Naive B cell (primary cell): ENCODE measurements around the gene TMEM165. TPM values are rescaled to one million over a fixed set of nuclear protein-coding genes. Genes with fewer than 3 reads are reported as not detected.

ENCODE experiments used
- ATAC-seq, 2 donors: fragments of 150-1000 bp; cut with Tn5 transposase; 2 replicates each; pipeline ENCODE4 v1.10.0; 2021; ENCODE audit warnings: low read depth in 2 of 2, mild to moderate bottlenecking in 2 of 2, moderate library complexity in 2 of 2
- DNase-seq: peaks from one replicate; pipeline ENCODE4 v3.0.0; 2022
- H3K27ac Mint-ChIP-seq, 6 donors: one replicate each; pipeline ENCODE4 v1.8.0; 2020 to 2022; ENCODE audit warnings: mild to moderate bottlenecking in 6 of 6, mixed read lengths in 6 of 6, moderate library complexity in 5 of 6, inconsistent platforms in 2 of 6
- H3K27me3 Mint-ChIP-seq, 3 donors: one replicate each; pipeline ENCODE4 v1.8.0; 2021 to 2022; ENCODE audit warnings: mixed read lengths in 3 of 3, mild to moderate bottlenecking in 1 of 3
- H3K36me3 Mint-ChIP-seq, 2 donors: one replicate each; pipeline ENCODE4 v1.8.0; 2020 to 2022; ENCODE audit warnings: mixed read lengths in 2 of 2, inconsistent platforms in 1 of 2, mild to moderate bottlenecking in 1 of 2
- H3K4me1 Mint-ChIP-seq, 3 donors: one replicate each; pipeline ENCODE4 v1.8.0; 2020 to 2022; ENCODE audit warnings: mixed read lengths in 3 of 3, inconsistent platforms in 1 of 3, mild to moderate bottlenecking in 1 of 3, moderate library complexity in 1 of 3
- H3K4me3 Mint-ChIP-seq, 8 donors: one replicate each; pipeline ENCODE4 v1.8.0; 2020 to 2022; ENCODE audit warnings: mild to moderate bottlenecking in 8 of 8, mixed read lengths in 8 of 8, moderate library complexity in 8 of 8, inconsistent platforms in 2 of 8
- H3K9me3 Mint-ChIP-seq, 7 donors: one replicate each; pipeline ENCODE4 v1.8.0; 2020 to 2022; ENCODE audit warnings: mixed read lengths in 7 of 7, mild to moderate bottlenecking in 5 of 7, inconsistent platforms in 2 of 7, moderate library complexity in 1 of 7
- polyA plus RNA-seq, 6 donors: library from polyadenylated mRNA; unstranded; fragments of 300-500 nt; fragmentation: Illumina TruSeq; gene quantifications; one replicate each; pipeline ENCODE4 v1.2.3, GENCODE V29; 2021; ENCODE audit warnings: low read depth in 6 of 6

The TMEM165 gene
- polyA plus RNA-seq, 6 donors from 2014 or later = 38.0 to 67.3 (median 51.7) TPM

GRCh38 chr4:55378617-55379467 is 16.9 kb upstream of the TMEM165 start:
- no peaks in the 10 kb centered on the region for H3K36me3 Mint-ChIP-seq
- H3K4me1 Mint-ChIP-seq = no peaks in the 10 kb centered on the region
- no peaks in the 10 kb centered on the region for H3K9me3 Mint-ChIP-seq
- no peak overlapping the region for H3K4me3 Mint-ChIP-seq
- no peak overlapping the region for H3K27ac Mint-ChIP-seq
- DNase-seq (no peak), ATAC-seq (no peak)
- peaks cover 0 to 4% (median 0%) of the 10 kb centered on the region in 3 donors for H3K27me3 Mint-ChIP-seq

- no peaks in the 10 kb centered on the region for H3K4me1 Mint-ChIP-seq
- no peak overlapping the region for H3K27ac Mint-ChIP-seq
- DNase-seq (no peak), ATAC-seq (no peak)
- peaks cover 0 to 4% (median 0%) of the 10 kb centered on the region in 3 donors for H3K27me3 Mint-ChIP-seq
- H3K4me3 Mint-ChIP-seq = no peak overlapping the region
- H3K9me3 Mint-ChIP-seq = no peaks in the 10 kb centered on the region
- H3K36me3 Mint-ChIP-seq = no peaks in the 10 kb centered on the region
Measured at GRCh38 chr4:55380576-55380975, 15.2 kb upstream of the TMEM165 start.

GRCh38 chr4:55381502-55381901 is 14.3 kb upstream of the TMEM165 start:
- Mint-ChIP-seq H3K36me3 (no peaks in the 10 kb centered on the region), H3K27ac (no peak overlapping the region), H3K4me3 (no peak overlapping the region), H3K9me3 (no peaks in the 10 kb centered on the region), H3K27me3 (peaks cover 0 to 4% (median 0%) of the 10 kb centered on the region in 3 donors), H3K4me1 (no peaks in the 10 kb centered on the region)
- no peak for DNase-seq
- no peak for ATAC-seq

- H3K27me3 Mint-ChIP-seq = peaks cover 0 to under 1% (median 0%) of the 10 kb centered on the region in 3 donors
- H3K27ac Mint-ChIP-seq = peak overlapping the region in 1 of 6 donors; percentile 25
- H3K4me3 Mint-ChIP-seq = no peak overlapping the region
- DNase-seq (no peak), ATAC-seq (no peak)
- H3K9me3 Mint-ChIP-seq = no peaks in the 10 kb centered on the region
- no peaks in the 10 kb centered on the region for H3K4me1 Mint-ChIP-seq
- H3K36me3 Mint-ChIP-seq = no peaks in the 10 kb centered on the region
Measured at GRCh38 chr4:55382488-55383003, 13.2 kb upstream of the TMEM165 start.

- Mint-ChIP-seq H3K27ac (no peak overlapping the region), H3K27me3 (no peaks in the 10 kb centered on the region), H3K4me1 (no peaks in the 10 kb centered on the region), H3K4me3 (no peak overlapping the region), H3K36me3 (no peaks in the 10 kb centered on the region), H3K9me3 (no peaks in the 10 kb centered on the region)
- ATAC-seq = no peak
- no peak for DNase-seq
Measured at GRCh38 chr4:55385201-55385649, 10.5 kb upstream of the TMEM165 start.

GRCh38 chr4:55386073-55386472 is 9.7 kb upstream of the TMEM165 start:
- H3K36me3 Mint-ChIP-seq = no peaks in the 10 kb centered on the region
- H3K27ac Mint-ChIP-seq = peak overlapping the region in 1 of 6 donors; percentile 1
- no peak overlapping the region for H3K4me3 Mint-ChIP-seq
- no peaks in the 10 kb centered on the region for H3K9me3 Mint-ChIP-seq
- no peaks in the 10 kb centered on the region for H3K4me1 Mint-ChIP-seq
- no peaks in the 10 kb centered on the region for H3K27me3 Mint-ChIP-seq
- no peak for ATAC-seq
- no peak for DNase-seq

GRCh38 chr4:55386840-55387239 is 8.9 kb upstream of the TMEM165 start:
- H3K4me1 Mint-ChIP-seq = no peaks in the 10 kb centered on the region
- H3K36me3 Mint-ChIP-seq = no peaks in the 10 kb centered on the region

GRCh38 chr4:55393461-55394320 is 2.1 kb upstream of the TMEM165 start:
- ATAC-seq (no peak), DNase-seq (no peak)
- peaks cover 25 to 30% (median 30%) of the 10 kb centered on the region in 3 donors for H3K4me1 Mint-ChIP-seq
- no peaks in the 10 kb centered on the region for H3K27me3 Mint-ChIP-seq
- H3K27ac Mint-ChIP-seq = peak overlapping the region in 2 of 6 donors; percentile 94 to 99
- peaks cover 0 to 8% of the 10 kb centered on the region in 2 donors for H3K36me3 Mint-ChIP-seq
- no peaks in the 10 kb centered on the region for H3K9me3 Mint-ChIP-seq
- H3K4me3 Mint-ChIP-seq = peak overlapping the region in 6 of 8 donors; percentile 48 to 76 (median 56)

More at GRCh38 chr4:55386840-55387239, 8.9 kb upstream of the TMEM165 start:
- DNase-seq (no peak), ATAC-seq (no peak)
- Mint-ChIP-seq H3K4me3 (no peak overlapping the region), H3K27ac (no peak overlapping the region), H3K27me3 (no peaks in the 10 kb centered on the region), H3K9me3 (no peaks in the 10 kb centered on the region)

GRCh38 chr4:55395218-55395528 is 584 bp upstream of the TMEM165 start:
- Mint-ChIP-seq H3K27me3 (no peaks in the 10 kb centered on the region), H3K4me1 (peaks cover 33 to 38% (median 36%) of the 10 kb centered on the region in 3 donors), H3K4me3 (peak overlapping the region; percentile 92 to 100 (median 96)), H3K36me3 (peaks cover 0 to 8% of the 10 kb centered on the region in 2 donors), H3K27ac (peak overlapping the region; percentile 98 to 100 (median 99)), H3K9me3 (no peaks in the 10 kb centered on the region)
- ATAC-seq (no peak), DNase-seq (no peak)

- no peaks in the 10 kb centered on the region for H3K9me3 Mint-ChIP-seq
- DNase-seq (no peak), ATAC-seq (no peak)
- no peaks in the 10 kb centered on the region for H3K27me3 Mint-ChIP-seq
- H3K4me1 Mint-ChIP-seq = peaks cover 43 to 45% (median 44%) of the 10 kb centered on the region in 3 donors
- peak overlapping the region; percentile 79 to 100 (median 96) for H3K4me3 Mint-ChIP-seq
- H3K27ac Mint-ChIP-seq = peak overlapping the region; percentile 9 to 100 (median 90)
- H3K36me3 Mint-ChIP-seq = peaks cover 4 to 8% of the 10 kb centered on the region in 2 donors
Measured at GRCh38 chr4:55396308-55397125, 760 bp downstream of the TMEM165 start.

GRCh38 chr4:55397126-55397436 is 1.3 kb downstream of the TMEM165 start:
- no peak for DNase-seq
- peaks cover 4 to 8% of the 10 kb centered on the region in 2 donors for H3K36me3 Mint-ChIP-seq
- H3K4me1 Mint-ChIP-seq = peaks cover 43 to 45% (median 44%) of the 10 kb centered on the region in 3 donors
- H3K9me3 Mint-ChIP-seq = no peaks in the 10 kb centered on the region
- H3K4me3 Mint-ChIP-seq = peak overlapping the region; percentile 79 to 96 (median 92)
- no peak for ATAC-seq
- no peaks in the 10 kb centered on the region for H3K27me3 Mint-ChIP-seq
- H3K27ac Mint-ChIP-seq = peak overlapping the region in 5 of 6 donors; percentile 82 to 99 (median 93)

- Mint-ChIP-seq H3K4me1 (peaks cover 43 to 48% (median 44%) of the 10 kb centered on the region in 3 donors), H3K4me3 (peak overlapping the region; percentile 79 to 96 (median 92)), H3K36me3 (peaks cover 4 to 8% of the 10 kb centered on the region in 2 donors), H3K27me3 (no peaks in the 10 kb centered on the region), H3K27ac (peak overlapping the region; percentile 78 to 99 (median 92)), H3K9me3 (no peaks in the 10 kb centered on the region)
- no peak for DNase-seq
- ATAC-seq = no peak
Measured at GRCh38 chr4:55397520-55398321, 2.0 kb downstream of the TMEM165 start.
